SU-DHL-6 (cell line): ENCODE results near the gene HRK.
"Not testable (repeated sequence)": the region's sequence is repeated elsewhere in the genome, so short reads cannot be mapped to it uniquely, and the experiment has no call there.

ENCODE experiments used
- H2AFZ ChIP-seq: fragments of 200-600 bp; sonication (generic); 2 replicates; pipeline ENCODE4 v1.6.1; 2014; ENCODE audit warnings: low read depth, mild to moderate bottlenecking, moderate library complexity, mixed read lengths, antibody characterized with exemption, low read length; ENCODE audit not compliant: severe bottlenecking
- H3F3A ChIP-seq: fragments of 200-600 bp; shearing (Covaris generic); 2 replicates; pipeline ENCODE4 v1.6.0; 2016; ENCODE audit warnings: antibody characterized with exemption, mild to moderate bottlenecking; ENCODE audit not compliant: insufficient read depth
- H3K27ac ChIP-seq: fragments of 200-600 bp; sonication (generic); 2 replicates; pipeline ENCODE4 v1.5.1; 2016; ENCODE audit warnings: low read depth, mild to moderate bottlenecking, low read length, moderate library complexity, mixed read lengths
- H3K27me3 ChIP-seq: fragments of 200-600 bp; sonication (generic), shearing (Covaris generic); 2 replicates; pipeline ENCODE4 v1.6.0; 2014; ENCODE audit warnings: mild to moderate bottlenecking, low read length
- H3K36me3 ChIP-seq: fragments of 200-600 bp; sonication (generic); 2 replicates; pipeline ENCODE4 v1.6.1; 2014; ENCODE audit warnings: mild to moderate bottlenecking, low read length, mixed read lengths
- H3K4me2 ChIP-seq: fragments of 300-600, 200-600 bp; shearing (Covaris generic), sonication (generic); 2 replicates; pipeline ENCODE4 v1.6.0; 2014; ENCODE audit warnings: low read length, low read depth, mild to moderate bottlenecking; ENCODE audit not compliant: poor library complexity, severe bottlenecking
- H3K4me3 ChIP-seq: fragments of 200-600 bp; sonication (generic); 2 replicates; pipeline ENCODE4 v1.5.1; 2014; ENCODE audit warnings: antibody characterized with exemption, low read length, mild to moderate bottlenecking, mixed read lengths; ENCODE audit not compliant: insufficient read depth, poor library complexity, severe bottlenecking
- H3K79me2 ChIP-seq: fragments of 200-600 bp; sonication (generic); 2 replicates; pipeline ENCODE4 v1.6.1; 2014; ENCODE audit warnings: mild to moderate bottlenecking, low read length, moderate library complexity; ENCODE audit not compliant: insufficient read depth
- H3K9ac ChIP-seq: fragments of 200-600 bp; sonication (generic); 2 replicates; pipeline ENCODE4 v1.7.0; 2014; ENCODE audit warnings: mild to moderate bottlenecking, low read length
- H3K9me2 ChIP-seq: fragments of 200-600 bp; sonication (generic); replicated peaks from 2 replicates; pipeline ENCODE4 v1.6.1; 2014; ENCODE audit warnings: low read length; ENCODE audit not compliant: insufficient read depth
- H3K9me3 ChIP-seq: fragments of 200-600 bp; sonication (generic); 2 replicates; pipeline ENCODE4 v1.6.1; 2014; ENCODE audit warnings: low read length, mixed read lengths; ENCODE audit not compliant: insufficient read depth
- H4K20me1 ChIP-seq: fragments of 200-600 bp; sonication (generic); 2 replicates; pipeline ENCODE4 v1.6.1; 2014; ENCODE audit warnings: low read depth, mild to moderate bottlenecking, antibody characterized with exemption, low read length, moderate library complexity, mixed read lengths
- EZH2phosphoT487 ChIP-seq: fragments of 200-600 bp; sonication (generic), shearing (Covaris generic); conservative IDR thresholded peaks from 2 replicates; pipeline ENCODE4 v1.6.1; 2018; ENCODE audit warnings: mild to moderate bottlenecking, antibody characterized with exemption, low read length, moderate library complexity, mixed read lengths
- TF ChIP-seq, protein P1 (sequence below): fragments of 200-600 bp; sonication (generic); IDR thresholded peaks from one replicate; pipeline ENCODE4 v1.5.1; 2017; ENCODE audit warnings: antibody characterized with exemption, mild to moderate bottlenecking, low read length, moderate library complexity; ENCODE audit not compliant: insufficient read depth, poor library complexity, severe bottlenecking

Gene HRK

DNA sequence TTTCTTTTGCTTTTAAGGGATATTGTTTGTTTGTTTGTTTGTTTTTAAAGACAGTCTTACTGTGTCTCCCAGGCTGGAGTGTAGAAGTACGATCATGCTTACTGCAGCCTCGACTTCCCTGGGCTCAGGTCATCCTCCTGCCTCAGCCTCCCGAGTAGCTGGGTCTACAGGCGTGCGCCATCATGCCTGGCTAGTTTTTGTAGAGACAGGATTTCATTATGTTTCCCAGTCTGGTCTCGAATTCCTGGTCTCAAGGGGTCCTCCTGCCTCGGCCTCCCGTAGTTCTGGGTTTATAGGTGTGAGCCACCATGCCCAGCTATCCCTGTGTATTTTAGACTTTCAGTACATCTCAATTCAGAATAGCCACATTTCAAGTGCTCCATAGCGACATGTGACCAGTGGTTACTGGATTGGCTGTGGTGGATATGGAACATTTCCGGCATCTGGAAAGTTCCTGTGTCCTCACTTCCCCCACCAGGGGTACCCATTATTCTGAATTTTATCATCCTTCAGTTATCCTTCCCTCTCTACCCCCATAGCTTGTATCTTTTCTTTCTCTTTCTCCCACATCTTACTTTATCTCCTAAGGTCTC is 61.1 kb downstream of the HRK start:
- peak overlapping the region; percentile 72 for H3K4me3 ChIP-seq
- no peak overlapping the region for H3K27ac ChIP-seq
- no peak overlapping the region for H2AFZ ChIP-seq
- H3K27me3 ChIP-seq: no peaks in the 10 kb centered on the region
- H3F3A ChIP-seq: peaks cover 39% of the 10 kb centered on the region
- H3K9me2 ChIP-seq: no peaks in the 10 kb centered on the region
- H3K9me3 ChIP-seq: no peaks in the 10 kb centered on the region
- TF ChIP-seq, protein P1, sequence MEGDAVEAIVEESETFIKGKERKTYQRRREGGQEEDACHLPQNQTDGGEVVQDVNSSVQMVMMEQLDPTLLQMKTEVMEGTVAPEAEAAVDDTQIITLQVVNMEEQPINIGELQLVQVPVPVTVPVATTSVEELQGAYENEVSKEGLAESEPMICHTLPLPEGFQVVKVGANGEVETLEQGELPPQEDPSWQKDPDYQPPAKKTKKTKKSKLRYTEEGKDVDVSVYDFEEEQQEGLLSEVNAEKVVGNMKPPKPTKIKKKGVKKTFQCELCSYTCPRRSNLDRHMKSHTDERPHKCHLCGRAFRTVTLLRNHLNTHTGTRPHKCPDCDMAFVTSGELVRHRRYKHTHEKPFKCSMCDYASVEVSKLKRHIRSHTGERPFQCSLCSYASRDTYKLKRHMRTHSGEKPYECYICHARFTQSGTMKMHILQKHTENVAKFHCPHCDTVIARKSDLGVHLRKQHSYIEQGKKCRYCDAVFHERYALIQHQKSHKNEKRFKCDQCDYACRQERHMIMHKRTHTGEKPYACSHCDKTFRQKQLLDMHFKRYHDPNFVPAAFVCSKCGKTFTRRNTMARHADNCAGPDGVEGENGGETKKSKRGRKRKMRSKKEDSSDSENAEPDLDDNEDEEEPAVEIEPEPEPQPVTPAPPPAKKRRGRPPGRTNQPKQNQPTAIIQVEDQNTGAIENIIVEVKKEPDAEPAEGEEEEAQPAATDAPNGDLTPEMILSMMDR: no peak
- TF ChIP-seq EZH2phosphoT487: no peak
- H3K36me3 ChIP-seq: no peaks in the 10 kb centered on the region
- no peak overlapping the region for H3K9ac ChIP-seq
- peak overlapping the region; percentile 93 for H3K4me2 ChIP-seq
- no peaks in the 10 kb centered on the region for H4K20me1 ChIP-seq
- H3K79me2 ChIP-seq: no peaks in the 10 kb centered on the region

- no peak for TF ChIP-seq EZH2phosphoT487
- TF ChIP-seq, protein P1: no peak
- peak overlapping the region; percentile 74 for H3K9ac ChIP-seq
- H4K20me1 ChIP-seq: no peaks in the 10 kb centered on the region
Measured at GRCh38 chr12:116818948-116819832, 62.1 kb downstream of the HRK start.

GRCh38 chr12:116818341-116818856 is 62.8 kb downstream of the HRK start:
- Histone ChIP-seq H3K79me2 (no peaks in the 10 kb centered on the region), H3K27ac (peak overlapping the region; percentile 94), H3K27me3 (no peaks in the 10 kb centered on the region)

More at GRCh38 chr12:116818948-116819832, 62.1 kb downstream of the HRK start:
- Histone ChIP-seq H3K36me3 (no peaks in the 10 kb centered on the region), H3K27ac (peak overlapping the region; percentile 94), H3K4me3 (peak overlapping the region; percentile 72), H3K9me2 (no peaks in the 10 kb centered on the region), H3K4me2 (peak overlapping the region; percentile 93), H3K79me2 (no peaks in the 10 kb centered on the region), H2AFZ (peak overlapping the region; percentile 49), H3K9me3 (no peaks in the 10 kb centered on the region), H3K27me3 (no peaks in the 10 kb centered on the region), H3F3A (peaks cover 42% of the 10 kb centered on the region)

DNA sequence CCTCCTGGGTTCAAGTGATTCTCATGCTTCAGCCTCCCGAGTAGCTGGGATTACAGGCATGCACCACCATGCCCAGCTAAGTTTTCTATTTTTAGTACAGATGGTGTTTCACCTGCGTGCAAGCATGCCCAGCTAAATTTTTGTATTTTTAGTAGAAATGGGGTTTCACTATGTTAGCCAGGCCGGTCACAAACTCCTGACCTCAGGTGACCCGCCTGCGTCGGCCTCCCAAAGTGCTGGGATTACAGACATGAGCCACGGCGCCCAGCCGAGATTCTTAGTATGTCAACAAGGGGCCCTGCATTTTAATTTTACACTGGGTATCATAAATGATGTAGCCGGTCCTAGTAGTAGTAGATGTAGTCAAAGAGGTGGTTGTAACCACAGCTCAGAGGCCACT is 66.5 kb downstream of the HRK start:
- H4K20me1 ChIP-seq, H3K4me3 ChIP-seq, H3K27me3 ChIP-seq, H3K79me2 ChIP-seq, H2AFZ ChIP-seq, H3K9me3 ChIP-seq, H3K9me2 ChIP-seq, H3K36me3 ChIP-seq: not testable (repeated sequence)
- Histone ChIP-seq H3F3A (peaks cover 49% of the 10 kb centered on the region), H3K9ac (peak overlapping the region; percentile 16; the same call in 1 of the 2 replicates), H3K27ac (peak overlapping the region; percentile 94), H3K4me2 (peak overlapping the region; percentile 24)

More at GRCh38 chr12:116818341-116818856, 62.8 kb downstream of the HRK start:
- H3K9ac ChIP-seq: peak overlapping the region; percentile 74
- TF ChIP-seq, protein P1: no peak
- TF ChIP-seq EZH2phosphoT487: no peak
- no peaks in the 10 kb centered on the region for H3K36me3 ChIP-seq
- no peaks in the 10 kb centered on the region for H4K20me1 ChIP-seq
- H3K9me2 ChIP-seq: no peaks in the 10 kb centered on the region
- peak overlapping the region; percentile 72 for H3K4me3 ChIP-seq
- no peak overlapping the region for H2AFZ ChIP-seq
- H3F3A ChIP-seq: peaks cover 49% of the 10 kb centered on the region
- peak overlapping the region; percentile 93 for H3K4me2 ChIP-seq
- no peaks in the 10 kb centered on the region for H3K9me3 ChIP-seq
